H1 (cell line): ENCODE measurements around the gene POLRMT. TPM values are rescaled to one million over a fixed set of nuclear protein-coding genes. Genes with fewer than 3 reads are reported as not detected.

Source experiments
- ASH2L ChIP-seq: fragments of 200-600, 300-600 bp; sonication (generic); IDR thresholded peaks from one replicate; pipeline ENCODE4 v1.7.1; 2017; ENCODE audit warnings: low read length
- ATF2 ChIP-seq: IDR thresholded peaks from 2 replicates; pipeline ENCODE4 v1.6.1; 2012; ENCODE audit warnings: low read length, inconsistent platforms
- E2F6 ChIP-seq: IDR thresholded peaks from 2 replicates; pipeline ENCODE4 v1.6.1; 2012; ENCODE audit warnings: inconsistent platforms
- HDAC2 ChIP-seq, 2 experiments: fragments of 300-600 bp in 1 of 2; sonication (generic) in 1 of 2; IDR thresholded peaks; 2 replicates each; pipeline ENCODE4 v1.6.1; 2011 to 2012; ENCODE audit warnings: low read depth in 2 of 2, low read length in 2 of 2, mild to moderate bottlenecking in 2 of 2, moderate library complexity in 2 of 2, borderline replicate concordance in 1 of 2, inconsistent platforms in 1 of 2
- JUN ChIP-seq: IDR thresholded peaks from 2 replicates; pipeline ENCODE4 v1.6.1; 2011; ENCODE audit warnings: low read depth, mild to moderate bottlenecking, improper control_type of control experiment, low read length
- KDM4A ChIP-seq: IDR thresholded peaks from one replicate; pipeline ENCODE4 v1.7.1; 2012; ENCODE audit warnings: low read depth, mild to moderate bottlenecking, moderate library complexity, low read length, inconsistent platforms; ENCODE audit not compliant: severe bottlenecking
- NRF1 ChIP-seq: IDR thresholded peaks from 2 replicates; pipeline ENCODE4 v1.6.1; 2011; ENCODE audit warnings: mild to moderate bottlenecking, low read depth, low read length, improper control_type of control experiment
- POLR2A ChIP-seq, 2 experiments: IDR thresholded peaks; 1 replicate in 1 of 2; 2 replicates in 1 of 2; pipeline ENCODE4 v1.6.1; 2011; ENCODE audit warnings: low read depth in 2 of 2, low read length in 2 of 2, mild to moderate bottlenecking in 2 of 2; ENCODE audit errors: control extremely low read depth in 1 of 2
- POLR2AphosphoS5 ChIP-seq: IDR thresholded peaks from 2 replicates; pipeline ENCODE4 v1.6.1; 2011; ENCODE audit warnings: low read depth, low read length
- RAD21 ChIP-seq, 2 experiments: IDR thresholded peaks in 1 of 2; conservative IDR thresholded peaks in 1 of 2; 2 replicates each; pipeline ENCODE4 v1.6.1; 2011; ENCODE audit warnings: low read depth in 2 of 2, low read length in 2 of 2, improper control_type of control experiment in 1 of 2, inconsistent platforms in 1 of 2, mild to moderate bottlenecking in 1 of 2, moderate library complexity in 1 of 2
- RBBP5 ChIP-seq: IDR thresholded peaks from 2 replicates; pipeline ENCODE4 v1.7.1; 2012; ENCODE audit warnings: low read depth, mild to moderate bottlenecking, inconsistent platforms, low read length, moderate library complexity, borderline replicate concordance
- RXRA ChIP-seq: IDR thresholded peaks from 2 replicates; pipeline ENCODE4 v1.6.1; 2011; ENCODE audit warnings: low read depth, mild to moderate bottlenecking, low read length, moderate library complexity; ENCODE audit not compliant: insufficient read depth
- SAP30 ChIP-seq: fragments of 300-600 bp; sonication (generic); IDR thresholded peaks from 2 replicates; pipeline ENCODE4 v1.7.1; 2012; ENCODE audit warnings: low read length, moderate library complexity, mild to moderate bottlenecking, inconsistent platforms; ENCODE audit not compliant: insufficient read depth, insufficient replicate concordance
- SIN3A ChIP-seq, 2 experiments: IDR thresholded peaks in 1 of 2; conservative IDR thresholded peaks in 1 of 2; 2 replicates each; pipeline ENCODE4 v1.6.1; 2011 to 2012; ENCODE audit warnings: low read length in 2 of 2, improper control_type of control experiment in 1 of 2, low read depth in 1 of 2, mild to moderate bottlenecking in 1 of 2
- SP2 ChIP-seq: IDR thresholded peaks from 2 replicates; pipeline ENCODE4 v1.6.1; 2012; ENCODE audit warnings: mild to moderate bottlenecking, low read length, inconsistent platforms
- TBP ChIP-seq: IDR thresholded peaks from 2 replicates; pipeline ENCODE4 v1.6.1; 2011; ENCODE audit warnings: low read depth, low read length, improper control_type of control experiment
- polyA plus RNA-seq, 7 experiments: library from polyadenylated mRNA; depleted of rRNA in 3 of 7; stranded (reverse) in 5 of 7; unstranded in 2 of 7; fragments of >200 nt in 5 of 7; fragments of 200-250 nt in 2 of 7; gene quantifications; 1 replicate in 5 of 7; 2 replicates in 1 of 7; 4 replicates in 1 of 7; pipeline versions ENCODE4 v1.2.1 to v1.2.3, GENCODE V29; 2011 to 2013; ENCODE audit warnings: missing spikeins in 2 of 7, mixed read lengths in 2 of 7
- total RNA-seq: library from RNA; stranded (reverse); fragmentation: NEBNext Ultra II Directional; extraction: Animal tissue kit (Norgen Biotek cat#: 25700); gene quantifications from 2 replicates; pipeline ENCODE4 v1.2.1, GENCODE V29; 2021
- TF ChIP-seq, protein P1 (sequence below), 3 experiments: IDR thresholded peaks; 1 replicate in 2 of 3; 2 replicates in 1 of 3; pipeline versions ENCODE4 v1.5.1 to v1.6.1; 2011; ENCODE audit warnings: low read length in 3 of 3, mild to moderate bottlenecking in 3 of 3, inconsistent platforms in 2 of 3, low read depth in 1 of 3, moderate library complexity in 1 of 3; ENCODE audit not compliant: insufficient read depth in 1 of 3; ENCODE audit errors: control extremely low read depth in 1 of 3

POLRMT gene
- total and polyA plus RNA-seq, 2 of the 8 experiments (the other 6 are each of a cell fraction or from before 2014, with no cell fraction given) = 93.0 to 111 TPM

GRCh38 chr19:680287-681028 is 47.1 kb upstream of the POLRMT start (continued):
- TF ChIP-seq SAP30 (no peak), SP2 (no peak), NRF1 (0 out of 2 replicates have a peak, but pooled peaks have one; percentile 6), TBP (0 out of 2 replicates have a peak, but pooled peaks have one; percentile 6), ATF2 (no peak), KDM4A (peak; percentile 92), SIN3A (conservative IDR thresholded peaks at IDR 0.05 in 1 of 2, IDR thresholded peaks at IDR 0.05 in 1 of 2; ENCODE audit: low read depth in 1 of 2, low read length in 2 of 2) (0 out of 4 replicates have a peak, but pooled peaks of 1 of the 2 experiments have one; percentile 66), ASH2L (no peak), RXRA (no peak), HDAC2 (IDR thresholded peaks at IDR 0.05; ENCODE audit: borderline replicate concordance in 1 of 2, low read depth in 2 of 2, low read length in 2 of 2) (no peak), RAD21 (IDR thresholded peaks at IDR 0.05 in 1 of 2, conservative IDR thresholded peaks at IDR 0.05 in 1 of 2; ENCODE audit: low read depth in 2 of 2, low read length in 2 of 2) (peak in 1 of 2 experiments; percentile 37; a peak in 1 of 4 replicates), E2F6 (no peak), RBBP5 (0 out of 2 replicates have a peak, but pooled peaks have one; percentile 4), POLR2AphosphoS5 (peak; percentile 31; the same call in 1 of the 2 replicates), JUN (no peak), POLR2A (IDR thresholded peaks at IDR 0.05; ENCODE audit: control extremely low read depth in 1 of 2, low read depth in 2 of 2, low read length in 2 of 2) (peak in 1 of 2 experiments; percentile 57; a peak in 1 of 3 replicates)
- TF ChIP-seq, protein P1, sequence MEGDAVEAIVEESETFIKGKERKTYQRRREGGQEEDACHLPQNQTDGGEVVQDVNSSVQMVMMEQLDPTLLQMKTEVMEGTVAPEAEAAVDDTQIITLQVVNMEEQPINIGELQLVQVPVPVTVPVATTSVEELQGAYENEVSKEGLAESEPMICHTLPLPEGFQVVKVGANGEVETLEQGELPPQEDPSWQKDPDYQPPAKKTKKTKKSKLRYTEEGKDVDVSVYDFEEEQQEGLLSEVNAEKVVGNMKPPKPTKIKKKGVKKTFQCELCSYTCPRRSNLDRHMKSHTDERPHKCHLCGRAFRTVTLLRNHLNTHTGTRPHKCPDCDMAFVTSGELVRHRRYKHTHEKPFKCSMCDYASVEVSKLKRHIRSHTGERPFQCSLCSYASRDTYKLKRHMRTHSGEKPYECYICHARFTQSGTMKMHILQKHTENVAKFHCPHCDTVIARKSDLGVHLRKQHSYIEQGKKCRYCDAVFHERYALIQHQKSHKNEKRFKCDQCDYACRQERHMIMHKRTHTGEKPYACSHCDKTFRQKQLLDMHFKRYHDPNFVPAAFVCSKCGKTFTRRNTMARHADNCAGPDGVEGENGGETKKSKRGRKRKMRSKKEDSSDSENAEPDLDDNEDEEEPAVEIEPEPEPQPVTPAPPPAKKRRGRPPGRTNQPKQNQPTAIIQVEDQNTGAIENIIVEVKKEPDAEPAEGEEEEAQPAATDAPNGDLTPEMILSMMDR (IDR thresholded peaks at IDR 0.05; ENCODE audit: control extremely low read depth in 1 of 3, insufficient read depth in 1 of 3, low read depth in 1 of 3, low read length in 3 of 3) = peak; percentile 37 to 54 (median 54)
